ENCODE data around the gene PTPRC.

DNA sequence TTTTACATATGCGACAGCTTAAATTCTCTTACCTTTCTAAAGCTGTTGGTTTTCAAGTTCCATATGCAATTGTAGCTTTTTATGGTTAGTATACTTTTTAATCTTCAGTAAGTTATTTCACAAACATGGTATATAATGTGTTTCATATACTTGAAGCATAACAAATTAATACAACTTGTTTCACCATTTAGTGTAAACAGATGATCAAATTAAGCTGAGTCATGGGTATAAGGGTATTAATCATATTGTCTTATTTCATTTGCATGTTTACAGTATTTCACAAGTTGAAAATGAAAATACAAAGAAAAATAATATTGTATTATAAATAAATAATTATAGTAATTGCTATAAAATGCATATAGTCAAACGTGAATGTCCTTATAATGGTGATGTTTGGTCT, 92.1 kb downstream of the PTPRC start:
- TF ChIP-seq, protein P1, sequence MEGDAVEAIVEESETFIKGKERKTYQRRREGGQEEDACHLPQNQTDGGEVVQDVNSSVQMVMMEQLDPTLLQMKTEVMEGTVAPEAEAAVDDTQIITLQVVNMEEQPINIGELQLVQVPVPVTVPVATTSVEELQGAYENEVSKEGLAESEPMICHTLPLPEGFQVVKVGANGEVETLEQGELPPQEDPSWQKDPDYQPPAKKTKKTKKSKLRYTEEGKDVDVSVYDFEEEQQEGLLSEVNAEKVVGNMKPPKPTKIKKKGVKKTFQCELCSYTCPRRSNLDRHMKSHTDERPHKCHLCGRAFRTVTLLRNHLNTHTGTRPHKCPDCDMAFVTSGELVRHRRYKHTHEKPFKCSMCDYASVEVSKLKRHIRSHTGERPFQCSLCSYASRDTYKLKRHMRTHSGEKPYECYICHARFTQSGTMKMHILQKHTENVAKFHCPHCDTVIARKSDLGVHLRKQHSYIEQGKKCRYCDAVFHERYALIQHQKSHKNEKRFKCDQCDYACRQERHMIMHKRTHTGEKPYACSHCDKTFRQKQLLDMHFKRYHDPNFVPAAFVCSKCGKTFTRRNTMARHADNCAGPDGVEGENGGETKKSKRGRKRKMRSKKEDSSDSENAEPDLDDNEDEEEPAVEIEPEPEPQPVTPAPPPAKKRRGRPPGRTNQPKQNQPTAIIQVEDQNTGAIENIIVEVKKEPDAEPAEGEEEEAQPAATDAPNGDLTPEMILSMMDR (conservative IDR thresholded peaks at IDR 0.05; ENCODE audit: low read depth, low read length), result no peak
- no peak for TF ChIP-seq EZH2 (IDR thresholded peaks at IDR 0.05; ENCODE audit: borderline replicate concordance, low read depth, low read length, poor library complexity, severe bottlenecking)

Measured in A673 (cell line).